Neural cell (in vitro differentiated cells): ENCODE results near the gene CLPX.

ENCODE experiments used
- EZH2 ChIP-seq: fragments of 200-600, 300-800 bp; shearing (Covaris generic), sonication (generic); IDR thresholded peaks from 2 replicates; pipeline ENCODE4 v1.6.1; 2014; ENCODE audit warnings: antibody characterized with exemption, low read length, borderline replicate concordance, mild to moderate bottlenecking; ENCODE audit not compliant: insufficient read depth, poor library complexity, severe bottlenecking
- MXI1 ChIP-seq: fragments of 450-650 bp; conservative IDR thresholded peaks from 2 replicates; pipeline ENCODE4 v1.6.1; 2014; ENCODE audit warnings: antibody characterized with exemption, mild to moderate bottlenecking; ENCODE audit not compliant: poor library complexity, severe bottlenecking
- POLR2AphosphoS5 ChIP-seq: IDR thresholded peaks from 2 replicates; pipeline ENCODE4 v1.6.1; 2012
- TF ChIP-seq, protein P1 (sequence below): fragments of 450-650 bp; IDR thresholded peaks from 2 replicates; pipeline ENCODE4 v1.5.1; 2014; ENCODE audit warnings: antibody characterized with exemption, mild to moderate bottlenecking, moderate library complexity; ENCODE audit not compliant: poor library complexity, severe bottlenecking

DNA sequence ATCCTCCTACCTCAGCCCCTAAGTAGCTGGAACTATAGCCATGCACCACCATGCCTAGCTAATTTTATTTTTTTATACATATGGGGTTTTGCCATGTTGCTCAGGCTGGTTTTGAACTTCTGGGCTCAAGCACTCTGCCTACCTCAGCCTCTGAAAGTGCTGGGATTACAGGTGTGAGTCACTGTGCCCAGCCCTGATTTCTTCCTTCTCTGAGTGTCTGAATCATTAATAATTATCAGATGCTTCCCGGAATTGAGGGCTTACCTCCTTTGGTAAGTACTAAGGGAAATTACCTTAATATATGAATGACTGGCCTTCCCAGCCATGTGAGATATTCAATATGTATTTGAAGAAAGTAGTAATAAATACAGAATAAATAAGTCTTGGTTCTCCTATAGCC lies 7.2 kb downstream of the CLPX start:
- TF ChIP-seq, protein P1, sequence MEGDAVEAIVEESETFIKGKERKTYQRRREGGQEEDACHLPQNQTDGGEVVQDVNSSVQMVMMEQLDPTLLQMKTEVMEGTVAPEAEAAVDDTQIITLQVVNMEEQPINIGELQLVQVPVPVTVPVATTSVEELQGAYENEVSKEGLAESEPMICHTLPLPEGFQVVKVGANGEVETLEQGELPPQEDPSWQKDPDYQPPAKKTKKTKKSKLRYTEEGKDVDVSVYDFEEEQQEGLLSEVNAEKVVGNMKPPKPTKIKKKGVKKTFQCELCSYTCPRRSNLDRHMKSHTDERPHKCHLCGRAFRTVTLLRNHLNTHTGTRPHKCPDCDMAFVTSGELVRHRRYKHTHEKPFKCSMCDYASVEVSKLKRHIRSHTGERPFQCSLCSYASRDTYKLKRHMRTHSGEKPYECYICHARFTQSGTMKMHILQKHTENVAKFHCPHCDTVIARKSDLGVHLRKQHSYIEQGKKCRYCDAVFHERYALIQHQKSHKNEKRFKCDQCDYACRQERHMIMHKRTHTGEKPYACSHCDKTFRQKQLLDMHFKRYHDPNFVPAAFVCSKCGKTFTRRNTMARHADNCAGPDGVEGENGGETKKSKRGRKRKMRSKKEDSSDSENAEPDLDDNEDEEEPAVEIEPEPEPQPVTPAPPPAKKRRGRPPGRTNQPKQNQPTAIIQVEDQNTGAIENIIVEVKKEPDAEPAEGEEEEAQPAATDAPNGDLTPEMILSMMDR = no peak
- TF ChIP-seq POLR2AphosphoS5 = no peak
- no peak for TF ChIP-seq MXI1
- TF ChIP-seq EZH2 = no peak
